Lower leg skin (tissue), 3 donors: Measurements from ENCODE around the gene ZP3.
"Not testable (repeated sequence)": the region's sequence is repeated elsewhere in the genome, so short reads cannot be mapped to it uniquely, and the experiment has no call there.

Source experiments
- POLR2A ChIP-seq, 2 donors: fragments of 450-650 bp; IDR thresholded peaks; one replicate each; pipeline ENCODE4 v1.6.1; 2016 to 2017; ENCODE audit warnings: antibody characterized with exemption in 2 of 2, mild to moderate bottlenecking in 1 of 2, moderate library complexity in 1 of 2
- TF ChIP-seq, protein P1 (sequence below), 3 donors: fragments of 450-650 bp; IDR thresholded peaks; one replicate each; pipeline ENCODE4 v1.5.1; 2016; ENCODE audit warnings: antibody characterized with exemption in 3 of 3, mild to moderate bottlenecking in 3 of 3, moderate library complexity in 2 of 3

DNA sequence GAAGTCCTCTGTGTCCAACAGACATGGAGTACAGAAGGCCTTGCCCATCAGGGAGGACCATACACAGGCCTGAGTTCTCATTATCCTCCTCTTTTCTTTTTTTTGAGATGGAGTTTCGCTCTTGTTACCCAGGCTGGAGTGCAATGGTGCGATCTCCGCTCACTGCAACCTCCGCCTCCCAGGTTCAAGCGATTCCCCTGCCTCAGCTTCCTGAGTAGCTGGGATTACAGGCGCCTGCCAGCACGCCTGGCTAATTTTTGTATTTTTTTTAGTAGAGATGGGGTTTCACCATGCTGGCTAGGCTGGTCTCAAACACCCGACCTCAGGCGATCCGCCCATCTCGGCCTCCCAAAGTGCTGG, 29.2 kb upstream of the ZP3 start:
- TF ChIP-seq, protein P1, sequence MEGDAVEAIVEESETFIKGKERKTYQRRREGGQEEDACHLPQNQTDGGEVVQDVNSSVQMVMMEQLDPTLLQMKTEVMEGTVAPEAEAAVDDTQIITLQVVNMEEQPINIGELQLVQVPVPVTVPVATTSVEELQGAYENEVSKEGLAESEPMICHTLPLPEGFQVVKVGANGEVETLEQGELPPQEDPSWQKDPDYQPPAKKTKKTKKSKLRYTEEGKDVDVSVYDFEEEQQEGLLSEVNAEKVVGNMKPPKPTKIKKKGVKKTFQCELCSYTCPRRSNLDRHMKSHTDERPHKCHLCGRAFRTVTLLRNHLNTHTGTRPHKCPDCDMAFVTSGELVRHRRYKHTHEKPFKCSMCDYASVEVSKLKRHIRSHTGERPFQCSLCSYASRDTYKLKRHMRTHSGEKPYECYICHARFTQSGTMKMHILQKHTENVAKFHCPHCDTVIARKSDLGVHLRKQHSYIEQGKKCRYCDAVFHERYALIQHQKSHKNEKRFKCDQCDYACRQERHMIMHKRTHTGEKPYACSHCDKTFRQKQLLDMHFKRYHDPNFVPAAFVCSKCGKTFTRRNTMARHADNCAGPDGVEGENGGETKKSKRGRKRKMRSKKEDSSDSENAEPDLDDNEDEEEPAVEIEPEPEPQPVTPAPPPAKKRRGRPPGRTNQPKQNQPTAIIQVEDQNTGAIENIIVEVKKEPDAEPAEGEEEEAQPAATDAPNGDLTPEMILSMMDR (IDR thresholded peaks at IDR 0.05) = not testable (repeated sequence)
- TF ChIP-seq POLR2A (IDR thresholded peaks at IDR 0.05) = not testable (repeated sequence)
